ENCODE results near the gene CDH22.

DNA sequence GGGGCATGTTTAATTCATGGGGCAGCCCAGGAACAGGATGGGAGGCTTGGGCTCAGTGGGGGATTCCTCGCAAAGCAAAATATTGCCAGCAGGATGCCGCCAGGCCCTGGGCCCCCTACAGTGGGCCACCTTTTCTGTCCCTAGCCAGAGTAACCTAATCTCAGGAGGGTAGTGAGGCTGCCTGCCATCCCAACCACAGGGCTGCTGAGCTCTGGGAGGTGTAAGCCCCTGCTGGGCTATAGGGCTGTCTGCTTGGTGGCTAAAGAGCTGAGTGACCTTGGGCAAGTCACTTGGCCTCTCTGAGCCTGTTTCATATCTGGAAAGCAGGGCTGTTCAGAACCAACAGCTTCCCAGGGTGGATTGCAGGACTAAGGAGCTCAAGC lies 35.7 kb upstream of the CDH22 start:
- TF ChIP-seq, protein P1, sequence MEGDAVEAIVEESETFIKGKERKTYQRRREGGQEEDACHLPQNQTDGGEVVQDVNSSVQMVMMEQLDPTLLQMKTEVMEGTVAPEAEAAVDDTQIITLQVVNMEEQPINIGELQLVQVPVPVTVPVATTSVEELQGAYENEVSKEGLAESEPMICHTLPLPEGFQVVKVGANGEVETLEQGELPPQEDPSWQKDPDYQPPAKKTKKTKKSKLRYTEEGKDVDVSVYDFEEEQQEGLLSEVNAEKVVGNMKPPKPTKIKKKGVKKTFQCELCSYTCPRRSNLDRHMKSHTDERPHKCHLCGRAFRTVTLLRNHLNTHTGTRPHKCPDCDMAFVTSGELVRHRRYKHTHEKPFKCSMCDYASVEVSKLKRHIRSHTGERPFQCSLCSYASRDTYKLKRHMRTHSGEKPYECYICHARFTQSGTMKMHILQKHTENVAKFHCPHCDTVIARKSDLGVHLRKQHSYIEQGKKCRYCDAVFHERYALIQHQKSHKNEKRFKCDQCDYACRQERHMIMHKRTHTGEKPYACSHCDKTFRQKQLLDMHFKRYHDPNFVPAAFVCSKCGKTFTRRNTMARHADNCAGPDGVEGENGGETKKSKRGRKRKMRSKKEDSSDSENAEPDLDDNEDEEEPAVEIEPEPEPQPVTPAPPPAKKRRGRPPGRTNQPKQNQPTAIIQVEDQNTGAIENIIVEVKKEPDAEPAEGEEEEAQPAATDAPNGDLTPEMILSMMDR (IDR thresholded peaks at IDR 0.05): no peak
- TF ChIP-seq SIN3A (IDR thresholded peaks at IDR 0.05; ENCODE audit: borderline replicate concordance, insufficient read depth, low read depth, low read length) (no peak), POLR2AphosphoS5 (IDR thresholded peaks at IDR 0.05; ENCODE audit: low read depth, low read length) (no peak), TCF7L2 (IDR thresholded peaks at IDR 0.05; ENCODE audit: low read depth, low read length) (no peak)
- TF ChIP-seq, protein P2, sequence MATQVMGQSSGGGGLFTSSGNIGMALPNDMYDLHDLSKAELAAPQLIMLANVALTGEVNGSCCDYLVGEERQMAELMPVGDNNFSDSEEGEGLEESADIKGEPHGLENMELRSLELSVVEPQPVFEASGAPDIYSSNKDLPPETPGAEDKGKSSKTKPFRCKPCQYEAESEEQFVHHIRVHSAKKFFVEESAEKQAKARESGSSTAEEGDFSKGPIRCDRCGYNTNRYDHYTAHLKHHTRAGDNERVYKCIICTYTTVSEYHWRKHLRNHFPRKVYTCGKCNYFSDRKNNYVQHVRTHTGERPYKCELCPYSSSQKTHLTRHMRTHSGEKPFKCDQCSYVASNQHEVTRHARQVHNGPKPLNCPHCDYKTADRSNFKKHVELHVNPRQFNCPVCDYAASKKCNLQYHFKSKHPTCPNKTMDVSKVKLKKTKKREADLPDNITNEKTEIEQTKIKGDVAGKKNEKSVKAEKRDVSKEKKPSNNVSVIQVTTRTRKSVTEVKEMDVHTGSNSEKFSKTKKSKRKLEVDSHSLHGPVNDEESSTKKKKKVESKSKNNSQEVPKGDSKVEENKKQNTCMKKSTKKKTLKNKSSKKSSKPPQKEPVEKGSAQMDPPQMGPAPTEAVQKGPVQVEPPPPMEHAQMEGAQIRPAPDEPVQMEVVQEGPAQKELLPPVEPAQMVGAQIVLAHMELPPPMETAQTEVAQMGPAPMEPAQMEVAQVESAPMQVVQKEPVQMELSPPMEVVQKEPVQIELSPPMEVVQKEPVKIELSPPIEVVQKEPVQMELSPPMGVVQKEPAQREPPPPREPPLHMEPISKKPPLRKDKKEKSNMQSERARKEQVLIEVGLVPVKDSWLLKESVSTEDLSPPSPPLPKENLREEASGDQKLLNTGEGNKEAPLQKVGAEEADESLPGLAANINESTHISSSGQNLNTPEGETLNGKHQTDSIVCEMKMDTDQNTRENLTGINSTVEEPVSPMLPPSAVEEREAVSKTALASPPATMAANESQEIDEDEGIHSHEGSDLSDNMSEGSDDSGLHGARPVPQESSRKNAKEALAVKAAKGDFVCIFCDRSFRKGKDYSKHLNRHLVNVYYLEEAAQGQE (IDR thresholded peaks at IDR 0.05; ENCODE audit: insufficient read depth in 1 of 2, low read depth in 2 of 2, low read length in 1 of 2): no peak
